ENCODE data around the gene ABHD4. TPM values are rescaled to one million over a fixed set of nuclear protein-coding genes. Genes with fewer than 3 reads are reported as not detected.
A peak's percentile ranks its signal among the peaks of the same experiment; 100 is the strongest.

Gene ABHD4
- total RNA-seq, 4 donors from 2014 or later = 28.1 to 51.4 (median 42.8) TPM

DNA sequence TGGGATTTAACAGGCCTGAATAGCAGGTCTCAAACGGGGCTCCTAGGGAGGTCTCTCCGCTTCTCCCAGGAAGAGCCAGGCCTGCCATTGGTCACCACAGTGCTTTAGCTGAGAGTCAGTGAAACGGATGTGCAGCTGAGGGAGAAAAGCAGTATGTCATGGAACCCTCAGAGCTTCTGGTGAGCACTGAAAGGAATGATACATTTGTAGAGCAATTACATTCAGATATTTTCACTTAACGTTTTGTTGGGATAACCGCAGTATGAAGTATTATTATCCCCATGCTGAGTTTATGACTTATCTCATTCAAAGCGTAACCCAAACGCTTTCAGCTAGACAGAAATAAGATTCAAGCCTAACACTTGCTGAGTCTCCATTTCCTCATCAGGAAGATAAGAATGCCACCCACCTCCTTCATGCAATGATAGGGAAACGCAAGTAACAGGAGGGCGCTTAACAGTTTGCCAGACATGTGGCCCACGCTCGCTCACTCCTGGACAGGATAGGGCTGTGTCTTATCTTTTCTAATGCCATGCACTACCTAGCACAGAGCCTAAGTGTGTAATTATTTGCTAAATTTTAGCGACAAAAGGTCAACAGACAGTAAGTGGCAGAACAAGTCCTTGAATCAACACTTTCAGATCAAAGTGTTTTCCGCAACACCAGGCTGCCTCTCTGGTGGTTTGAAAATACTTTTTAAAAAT is 37.3 kb upstream of the ABHD4 start:
- TF ChIP-seq CTCF (IDR thresholded peaks at IDR 0.05) (no peak), POLR2A (IDR thresholded peaks at IDR 0.05) (no peak)
- H3K9me3 ChIP-seq = no peaks in the 10 kb centered on the region
- peaks cover 0 to 12% (median 0%) of the 10 kb centered on the region in 3 donors for H3K36me3 ChIP-seq
- H3K4me1 ChIP-seq = peaks cover 0 to 59% (median 33%) of the 10 kb centered on the region in 4 donors
- H3K27me3 ChIP-seq = no peaks in the 10 kb centered on the region
- peak in 1 of 3 donors; percentile 12 for DNase-seq
- H3K4me3 ChIP-seq = no peak overlapping the region
- peak overlapping the region; percentile 72 to 86 (median 82) for H3K27ac ChIP-seq

- TF ChIP-seq POLR2A (IDR thresholded peaks at IDR 0.05) = no peak
- no peak for TF ChIP-seq CTCF (IDR thresholded peaks at IDR 0.05)
- Histone ChIP-seq H3K27me3 (no peaks in the 10 kb centered on the region), H3K36me3 (peaks cover 0 to 17% (median 0%) of the 10 kb centered on the region in 3 donors), H3K4me1 (peaks cover 0 to 55% (median 32%) of the 10 kb centered on the region in 4 donors), H3K4me3 (no peak overlapping the region), H3K9me3 (no peaks in the 10 kb centered on the region), H3K27ac (peak overlapping the region; percentile 72 to 86 (median 82))
- DNase-seq = no peak
These were observed 36.8 kb upstream of the ABHD4 start for GRCh38 chr14:22561366-22561660.

- H3K27ac ChIP-seq = peak overlapping the region; percentile 72 to 86 (median 82)
- peak in 2 of 3 donors; percentile 78 to 85 for DNase-seq
- H3K4me1 ChIP-seq = peaks cover 0 to 52% (median 29%) of the 10 kb centered on the region in 4 donors
- no peaks in the 10 kb centered on the region for H3K9me3 ChIP-seq
- H3K27me3 ChIP-seq = no peaks in the 10 kb centered on the region
- TF ChIP-seq POLR2A (IDR thresholded peaks at IDR 0.05) (peak in 1 of 2 donors; percentile 22), CTCF (IDR thresholded peaks at IDR 0.05) (no peak)
- H3K36me3 ChIP-seq = peaks cover 0 to 18% (median 0%) of the 10 kb centered on the region in 3 donors
- no peak overlapping the region for H3K4me3 ChIP-seq
These were observed 36.2 kb upstream of the ABHD4 start for GRCh38 chr14:22561661-22562579.

GRCh38 chr14:22563987-22564386 is 34.1 kb upstream of the ABHD4 start:
- H3K36me3 ChIP-seq = peaks cover 0 to 20% (median 0%) of the 10 kb centered on the region in 3 donors
- H3K9me3 ChIP-seq = no peaks in the 10 kb centered on the region
- peaks cover 0 to 49% (median 17%) of the 10 kb centered on the region in 4 donors for H3K4me1 ChIP-seq
- peak in 1 of 3 donors; percentile 17 for DNase-seq
- no peak for TF ChIP-seq CTCF (IDR thresholded peaks at IDR 0.05)
- TF ChIP-seq POLR2A (IDR thresholded peaks at IDR 0.05) = no peak
- no peak overlapping the region for H3K4me3 ChIP-seq
- H3K27me3 ChIP-seq = no peaks in the 10 kb centered on the region
- peak overlapping the region; percentile 19 to 86 (median 52) for H3K27ac ChIP-seq

DNA sequence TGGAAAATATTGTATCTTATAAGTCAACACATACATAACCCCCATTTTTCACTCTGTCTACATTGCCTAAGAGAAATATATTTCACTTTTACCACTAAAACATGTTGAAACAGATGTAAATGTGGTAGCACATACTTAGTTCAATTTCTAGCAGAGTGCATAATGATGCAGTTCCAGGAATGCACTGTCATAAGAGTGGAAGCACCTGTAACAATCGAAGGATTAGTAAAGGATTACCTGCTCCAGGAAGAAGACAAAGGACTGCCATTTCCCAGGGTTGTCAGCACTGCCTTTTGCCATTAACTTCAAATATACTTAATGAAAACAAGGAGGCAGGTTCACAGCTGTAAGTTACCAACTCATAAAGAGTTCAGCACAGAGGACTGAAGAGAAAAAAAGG is 33.6 kb upstream of the ABHD4 start:
- Histone ChIP-seq H3K9me3 (no peaks in the 10 kb centered on the region), H3K4me3 (no peak overlapping the region), H3K27ac (peak overlapping the region; percentile 48 to 86 (median 62)), H3K27me3 (no peaks in the 10 kb centered on the region), H3K36me3 (peaks cover 0 to 21% (median 0%) of the 10 kb centered on the region in 3 donors), H3K4me1 (peaks cover 0 to 44% (median 14%) of the 10 kb centered on the region in 4 donors)
- no peak for DNase-seq
- TF ChIP-seq CTCF (IDR thresholded peaks at IDR 0.05) (no peak), POLR2A (IDR thresholded peaks at IDR 0.05) (no peak)

All from Peyer's patch (tissue), 4 donors.